T-helper 1 cell treated with Interleukin-12 subunit alpha and Interleukin-12 subunit beta and Interleukin-4 antibody, amounts not matched to agents 30 ng/mL and 1 ng/mL, for 36 hours (primary cell): ENCODE data around the gene ADAM22. TPM values are rescaled to one million over a fixed set of nuclear protein-coding genes. Genes with fewer than 3 reads are reported as not detected.
"Not testable (repeated sequence)": the region's sequence is repeated elsewhere in the genome, so short reads cannot be mapped to it uniquely, and the experiment has no call there.

Experiments
- intact Hi-C: fragments of 100-400 bp; cut with micrococcal nuclease; formaldehyde crosslinking; loops from one replicate; pipeline ENCODE4 v1.15.1; 2024
- total RNA-seq: library from RNA; stranded (reverse); gene quantifications from 2 replicates; pipeline ENCODE4 v1.2.3, GENCODE V29; 2022

Gene ADAM22
- total RNA-seq, 1 donor from 2014 or later = 1.2 TPM

GRCh38 chr7:88155756-88156155 lies 221.7 kb downstream of the ADAM22 start:
- intact Hi-C loops = no loop called here

- intact Hi-C loops = no loop called here
Observed at GRCh38 chr7:88156356-88156755, 222.3 kb downstream of the ADAM22 start.

- intact Hi-C loops = not testable (repeated sequence)
Observed at GRCh38 chr7:88159741-88160140, 225.7 kb downstream of the ADAM22 start.

GRCh38 chr7:88165697-88166096 lies 231.6 kb downstream of the ADAM22 start:
- intact Hi-C loops = no loop called here

- intact Hi-C loops = no loop called here
Observed at GRCh38 chr7:88167223-88167622, 233.2 kb downstream of the ADAM22 start.

GRCh38 chr7:88167721-88168120 lies 233.7 kb downstream of the ADAM22 start:
- intact Hi-C loops = loop anchor here (2.0 kb wide), 1 partner anchor 661 kb away; no protein-coding TSS in a partner anchor

- intact Hi-C loops = loop anchor here (1.0 to 2.0 kb wide), 2 partner anchors 372 to 663 kb away; no protein-coding TSS in a partner anchor
Observed at GRCh38 chr7:88169717-88170320, 235.8 kb downstream of the ADAM22 start.

- intact Hi-C loops = no loop called here
Observed at GRCh38 chr7:88172842-88173241, 238.8 kb downstream of the ADAM22 start.

- intact Hi-C loops = no loop called here
Observed at GRCh38 chr7:88176190-88176589, 242.1 kb downstream of the ADAM22 start.

GRCh38 chr7:88183051-88183450 lies 249.0 kb downstream of the ADAM22 start:
- intact Hi-C loops = no loop called here

- intact Hi-C loops = no loop called here
Observed at GRCh38 chr7:88184848-88185304, 250.8 kb downstream of the ADAM22 start.

- intact Hi-C loops = no loop called here
Observed at GRCh38 chr7:88185650-88186049, 251.6 kb downstream of the ADAM22 start.

GRCh38 chr7:88191911-88192310 lies 257.9 kb downstream of the ADAM22 start:
- intact Hi-C loops = no loop called here

GRCh38 chr7:88200261-88200660 lies 266.2 kb downstream of the ADAM22 start:
- intact Hi-C loops = no loop called here

- intact Hi-C loops = no loop called here
Observed at GRCh38 chr7:88200789-88201188, 266.7 kb downstream of the ADAM22 start.

- intact Hi-C loops = no loop called here
Observed at GRCh38 chr7:88201305-88201704, 267.3 kb downstream of the ADAM22 start.

GRCh38 chr7:88202278-88202677 lies 268.2 kb downstream of the ADAM22 start:
- intact Hi-C loops = no loop called here

GRCh38 chr7:88202799-88203198 lies 268.7 kb downstream of the ADAM22 start:
- intact Hi-C loops = no loop called here

GRCh38 chr7:88203401-88203800 lies 269.4 kb downstream of the ADAM22 start:
- intact Hi-C loops = no loop called here

- intact Hi-C loops = no loop called here
Observed at GRCh38 chr7:88204525-88205110, 270.6 kb downstream of the ADAM22 start.

GRCh38 chr7:88205179-88205578 lies 271.1 kb downstream of the ADAM22 start:
- intact Hi-C loops = no loop called here

GRCh38 chr7:88206254-88206653 lies 272.2 kb downstream of the ADAM22 start:
- intact Hi-C loops = no loop called here

GRCh38 chr7:88208521-88208920 lies 274.5 kb downstream of the ADAM22 start:
- intact Hi-C loops = no loop called here
